Upper lobe of left lung (tissue), 4 donors: Measurements from ENCODE around the gene FLYWCH1.

ENCODE experiments used
- EP300 ChIP-seq, 4 donors: sonication (generic); formaldehyde crosslinking; IDR thresholded peaks; one replicate each; pipeline ENCODE4 v1.5.1; 2017; ENCODE audit warnings: antibody characterized with exemption in 4 of 4, control low read depth in 2 of 4
- POLR2A ChIP-seq, 4 donors: fragments of 450-650 bp; IDR thresholded peaks; one replicate each; pipeline ENCODE4 v1.5.1; 2016 to 2017; ENCODE audit warnings: antibody characterized with exemption in 4 of 4, mild to moderate bottlenecking in 2 of 4
- POLR2AphosphoS5 ChIP-seq, 2 donors: sonication (generic); formaldehyde crosslinking; IDR thresholded peaks; one replicate each; pipeline ENCODE4 v1.5.1; 2017; ENCODE audit warnings: antibody characterized with exemption in 2 of 2
- TF ChIP-seq, protein P1 (sequence below), 6 experiments: fragments of 450-650 bp in 4 of 6; fragments of 200-600 bp in 2 of 6; sonication (generic) in 2 of 6; IDR thresholded peaks; one replicate each; pipeline ENCODE4 v1.5.1; 2016 to 2019; ENCODE audit warnings: antibody characterized with exemption in 6 of 6

DNA sequence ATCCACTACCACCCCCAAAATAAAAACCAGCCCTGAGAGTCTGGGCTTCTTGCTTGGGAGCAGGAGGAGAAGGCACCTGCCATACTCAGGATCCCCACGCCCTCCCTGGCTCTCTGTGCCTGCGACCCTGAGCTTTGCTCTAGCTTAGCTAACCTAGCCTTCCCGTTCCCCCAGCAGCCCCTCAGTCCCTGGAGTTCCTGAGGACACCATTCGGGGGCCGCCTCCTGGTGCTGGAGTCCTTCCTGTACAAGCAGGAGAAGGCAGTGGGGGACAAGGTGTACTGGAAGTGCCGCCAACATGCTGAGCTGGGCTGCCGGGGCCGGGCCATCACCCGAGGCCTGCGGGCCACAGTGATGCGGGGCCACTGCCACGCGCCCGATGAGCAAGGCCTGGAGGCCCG lies 18.5 kb downstream of the FLYWCH1 start:
- TF ChIP-seq, protein P1, sequence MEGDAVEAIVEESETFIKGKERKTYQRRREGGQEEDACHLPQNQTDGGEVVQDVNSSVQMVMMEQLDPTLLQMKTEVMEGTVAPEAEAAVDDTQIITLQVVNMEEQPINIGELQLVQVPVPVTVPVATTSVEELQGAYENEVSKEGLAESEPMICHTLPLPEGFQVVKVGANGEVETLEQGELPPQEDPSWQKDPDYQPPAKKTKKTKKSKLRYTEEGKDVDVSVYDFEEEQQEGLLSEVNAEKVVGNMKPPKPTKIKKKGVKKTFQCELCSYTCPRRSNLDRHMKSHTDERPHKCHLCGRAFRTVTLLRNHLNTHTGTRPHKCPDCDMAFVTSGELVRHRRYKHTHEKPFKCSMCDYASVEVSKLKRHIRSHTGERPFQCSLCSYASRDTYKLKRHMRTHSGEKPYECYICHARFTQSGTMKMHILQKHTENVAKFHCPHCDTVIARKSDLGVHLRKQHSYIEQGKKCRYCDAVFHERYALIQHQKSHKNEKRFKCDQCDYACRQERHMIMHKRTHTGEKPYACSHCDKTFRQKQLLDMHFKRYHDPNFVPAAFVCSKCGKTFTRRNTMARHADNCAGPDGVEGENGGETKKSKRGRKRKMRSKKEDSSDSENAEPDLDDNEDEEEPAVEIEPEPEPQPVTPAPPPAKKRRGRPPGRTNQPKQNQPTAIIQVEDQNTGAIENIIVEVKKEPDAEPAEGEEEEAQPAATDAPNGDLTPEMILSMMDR (IDR thresholded peaks at IDR 0.05) = no peak
- no peak for TF ChIP-seq POLR2A (IDR thresholded peaks at IDR 0.05)
- no peak for TF ChIP-seq POLR2AphosphoS5 (IDR thresholded peaks at IDR 0.05)
- TF ChIP-seq EP300 (IDR thresholded peaks at IDR 0.05) = no peak
